Measurements from ENCODE around the gene ANXA2R. TPM values are rescaled to one million over a fixed set of nuclear protein-coding genes. Genes with fewer than 3 reads are reported as not detected.

ANXA2R gene
- total and polyA plus RNA-seq, 9 of the 15 experiments (the other 6 are each of a cell fraction or from before 2014, with no cell fraction given), result 2.1 to 4.8 (median 3.4) TPM

DNA sequence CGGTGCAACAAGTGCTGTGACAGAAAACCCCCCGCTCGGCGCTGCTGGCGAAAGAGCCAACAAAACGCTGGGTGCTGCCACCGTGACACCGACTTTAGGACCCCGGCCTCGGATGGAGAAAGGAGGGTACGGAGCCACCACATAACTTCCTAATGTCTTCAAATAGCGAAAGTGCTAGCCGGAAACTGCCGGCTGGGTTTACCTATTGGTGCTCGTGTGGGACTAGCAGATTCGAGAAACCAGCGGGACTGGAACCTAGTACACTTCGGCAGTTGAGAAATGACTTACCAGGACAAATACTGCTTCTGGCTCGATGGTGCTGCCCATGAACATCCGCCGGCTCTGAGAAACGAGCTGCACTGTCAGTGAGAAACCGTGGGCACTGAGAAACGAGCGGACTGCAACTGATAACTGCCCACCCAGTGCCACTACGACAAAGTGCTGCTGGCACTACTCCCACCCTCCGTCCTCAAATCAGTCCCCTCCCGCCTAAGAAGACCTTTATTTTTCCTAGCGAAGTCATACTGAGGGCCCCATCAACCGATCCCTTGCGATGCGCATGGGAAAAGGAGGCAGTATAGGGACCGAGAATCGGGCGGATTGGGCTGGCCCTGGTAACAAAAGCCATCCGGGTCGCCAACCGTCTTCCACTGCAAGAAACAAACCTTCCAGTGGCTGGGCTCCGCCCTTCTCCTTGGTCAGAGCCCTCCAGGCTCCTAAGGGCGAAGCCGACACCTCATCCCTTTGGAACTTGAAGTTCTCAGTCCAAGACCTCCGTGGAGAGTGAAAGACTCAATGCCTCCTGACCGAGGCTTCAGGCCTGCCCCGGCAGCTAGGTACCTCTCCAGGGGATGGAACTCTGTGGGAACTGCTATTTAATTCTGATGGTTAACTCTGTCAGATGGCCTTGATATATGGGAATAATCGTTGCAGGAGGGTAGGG is 27.0 kb upstream of the ANXA2R start (continued):
- TF ChIP-seq HMG20B (CRISPR knock-in tag; IDR thresholded peaks at IDR 0.05) (no peak), NELFE (IDR thresholded peaks at IDR 0.05; ENCODE audit: insufficient read depth, insufficient read length) (no peak), HNRNPUL1 (IDR thresholded peaks at IDR 0.05; ENCODE audit: low read length) (no peak), HDAC6 (IDR thresholded peaks at IDR 0.05; ENCODE audit: low read depth, low read length) (no peak), HMGXB4 (CRISPR knock-in tag; IDR thresholded peaks at IDR 0.05) (no peak; the same call in 1 of the 2 replicates), PKNOX1 (IDR thresholded peaks at IDR 0.05) (no peak), SAP30 (IDR thresholded peaks at IDR 0.05; ENCODE audit: borderline replicate concordance, insufficient read depth, low read depth, low read length, poor library complexity, severe bottlenecking) (peak; percentile 31), TCF3 (CRISPR knock-in tag; IDR thresholded peaks at IDR 0.05) (no peak; the same call in 1 of the 2 replicates), BCL6 (CRISPR knock-in tag; IDR thresholded peaks at IDR 0.05) (no peak)
- TF ChIP-seq, protein P1, sequence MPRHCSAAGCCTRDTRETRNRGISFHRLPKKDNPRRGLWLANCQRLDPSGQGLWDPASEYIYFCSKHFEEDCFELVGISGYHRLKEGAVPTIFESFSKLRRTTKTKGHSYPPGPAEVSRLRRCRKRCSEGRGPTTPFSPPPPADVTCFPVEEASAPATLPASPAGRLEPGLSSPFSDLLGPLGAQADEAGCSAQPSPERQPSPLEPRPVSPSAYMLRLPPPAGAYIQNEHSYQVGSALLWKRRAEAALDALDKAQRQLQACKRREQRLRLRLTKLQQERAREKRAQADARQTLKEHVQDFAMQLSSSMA (CRISPR knock-in tag; IDR thresholded peaks at IDR 0.05), result no peak
- TF ChIP-seq, protein P2, sequence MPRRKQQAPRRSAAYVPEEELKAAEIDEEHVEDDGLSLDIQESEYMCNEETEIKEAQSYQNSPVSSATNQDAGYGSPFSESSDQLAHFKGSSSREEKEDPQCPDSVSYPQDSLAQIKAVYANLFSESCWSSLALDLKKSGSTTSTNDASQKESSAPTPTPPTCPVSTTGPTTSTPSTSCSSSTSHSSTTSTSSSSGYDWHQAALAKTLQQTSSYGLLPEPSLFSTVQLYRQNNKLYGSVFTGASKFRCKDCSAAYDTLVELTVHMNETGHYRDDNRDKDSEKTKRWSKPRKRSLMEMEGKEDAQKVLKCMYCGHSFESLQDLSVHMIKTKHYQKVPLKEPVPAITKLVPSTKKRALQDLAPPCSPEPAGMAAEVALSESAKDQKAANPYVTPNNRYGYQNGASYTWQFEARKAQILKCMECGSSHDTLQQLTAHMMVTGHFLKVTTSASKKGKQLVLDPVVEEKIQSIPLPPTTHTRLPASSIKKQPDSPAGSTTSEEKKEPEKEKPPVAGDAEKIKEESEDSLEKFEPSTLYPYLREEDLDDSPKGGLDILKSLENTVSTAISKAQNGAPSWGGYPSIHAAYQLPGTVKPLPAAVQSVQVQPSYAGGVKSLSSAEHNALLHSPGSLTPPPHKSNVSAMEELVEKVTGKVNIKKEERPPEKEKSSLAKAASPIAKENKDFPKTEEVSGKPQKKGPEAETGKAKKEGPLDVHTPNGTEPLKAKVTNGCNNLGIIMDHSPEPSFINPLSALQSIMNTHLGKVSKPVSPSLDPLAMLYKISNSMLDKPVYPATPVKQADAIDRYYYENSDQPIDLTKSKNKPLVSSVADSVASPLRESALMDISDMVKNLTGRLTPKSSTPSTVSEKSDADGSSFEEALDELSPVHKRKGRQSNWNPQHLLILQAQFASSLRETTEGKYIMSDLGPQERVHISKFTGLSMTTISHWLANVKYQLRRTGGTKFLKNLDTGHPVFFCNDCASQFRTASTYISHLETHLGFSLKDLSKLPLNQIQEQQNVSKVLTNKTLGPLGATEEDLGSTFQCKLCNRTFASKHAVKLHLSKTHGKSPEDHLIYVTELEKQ (CRISPR knock-in tag; IDR thresholded peaks at IDR 0.05), result no peak
- TF ChIP-seq, protein P3, sequence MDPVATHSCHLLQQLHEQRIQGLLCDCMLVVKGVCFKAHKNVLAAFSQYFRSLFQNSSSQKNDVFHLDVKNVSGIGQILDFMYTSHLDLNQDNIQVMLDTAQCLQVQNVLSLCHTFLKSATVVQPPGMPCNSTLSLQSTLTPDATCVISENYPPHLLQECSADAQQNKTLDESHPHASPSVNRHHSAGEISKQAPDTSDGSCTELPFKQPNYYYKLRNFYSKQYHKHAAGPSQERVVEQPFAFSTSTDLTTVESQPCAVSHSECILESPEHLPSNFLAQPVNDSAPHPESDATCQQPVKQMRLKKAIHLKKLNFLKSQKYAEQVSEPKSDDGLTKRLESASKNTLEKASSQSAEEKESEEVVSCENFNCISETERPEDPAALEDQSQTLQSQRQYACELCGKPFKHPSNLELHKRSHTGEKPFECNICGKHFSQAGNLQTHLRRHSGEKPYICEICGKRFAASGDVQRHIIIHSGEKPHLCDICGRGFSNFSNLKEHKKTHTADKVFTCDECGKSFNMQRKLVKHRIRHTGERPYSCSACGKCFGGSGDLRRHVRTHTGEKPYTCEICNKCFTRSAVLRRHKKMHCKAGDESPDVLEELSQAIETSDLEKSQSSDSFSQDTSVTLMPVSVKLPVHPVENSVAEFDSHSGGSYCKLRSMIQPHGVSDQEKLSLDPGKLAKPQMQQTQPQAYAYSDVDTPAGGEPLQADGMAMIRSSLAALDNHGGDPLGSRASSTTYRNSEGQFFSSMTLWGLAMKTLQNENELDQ (CRISPR knock-in tag; IDR thresholded peaks at IDR 0.05; ENCODE audit: borderline replicate concordance), result no peak

All from K562 (cell line).